ENCODE results near the gene MT1G. TPM values are rescaled to one million over a fixed set of nuclear protein-coding genes. Genes with fewer than 3 reads are reported as not detected.

The MT1G gene
- total and polyA plus RNA-seq, 9 of the 15 experiments (the other 6 are each of a cell fraction or from before 2014, with no cell fraction given), result 0.28 to 1.7 (median 0.69) TPM; not detected in 4

DNA sequence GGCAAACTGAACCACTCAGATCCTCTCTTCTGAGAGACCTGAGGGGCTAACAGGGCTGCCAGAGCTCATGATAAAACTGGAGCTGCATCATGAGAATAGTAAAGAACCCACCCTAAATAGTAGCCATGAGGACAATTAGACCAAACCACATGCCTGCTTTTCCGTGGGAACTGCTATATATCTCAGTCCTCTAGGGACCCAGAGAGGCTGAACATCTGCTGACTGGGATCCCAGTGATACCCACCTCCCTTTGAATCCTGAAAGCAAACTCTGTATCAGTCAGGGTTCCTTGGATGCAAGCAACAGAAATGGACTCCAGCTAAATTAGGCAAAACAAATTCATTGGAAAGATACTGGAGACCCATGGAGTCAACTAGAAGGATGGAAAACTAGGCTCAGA lies 20.9 kb upstream of the MT1G start:
- Histone ChIP-seq H3K9me3 (replicated peaks; ENCODE audit: control insufficient read depth, insufficient read depth, low read depth, low read length) (no peaks in the 10 kb centered on the region), H3K36me3 (ENCODE audit: control insufficient read depth, insufficient read depth, low read length) (no peaks in the 10 kb centered on the region), H3K4me1 (replicated peaks in 1 of 2; ENCODE audit: control insufficient read depth in 2 of 2, insufficient read depth in 2 of 2, low read length in 2 of 2) (no peaks in the 10 kb centered on the region; a peak in 1 of 5 replicates), H3K27ac (ENCODE audit: extremely low read depth, low read depth, low read length) (no peak overlapping the region), H4K20me1 (replicated peaks; ENCODE audit: control insufficient read depth, insufficient read depth, low read length) (no peaks in the 10 kb centered on the region), H3K79me2 (ENCODE audit: control insufficient read depth, insufficient read depth, low read length) (no peaks in the 10 kb centered on the region), H3K9me1 (ENCODE audit: control insufficient read depth, insufficient read depth, low read length) (no peaks in the 10 kb centered on the region), H3K4me2 (ENCODE audit: insufficient read depth, low read length) (no peak overlapping the region), H2AFZ (ENCODE audit: low read depth, low read length) (no peak overlapping the region), H3K27me3 (ENCODE audit: control insufficient read depth in 2 of 2, insufficient read depth in 2 of 2, low read length in 2 of 2) (peaks cover 7 to 36% of the 10 kb centered on the region in 2 experiments; a peak in 4 of 5 replicates), H3K9ac (ENCODE audit: insufficient read depth in 1 of 2, low read depth in 2 of 2, low read length in 2 of 2) (no peak overlapping the region), H3K4me3 (no peak overlapping the region)
- intact Hi-C loops (cut with micrococcal nuclease) (no loop called here), in situ Hi-C loops (cut with MboI) (no loop called here)
- BruUV-seq (replicated peaks), result no TSS peak
- TF ChIP-seq EP400 (IDR thresholded peaks at IDR 0.05) (no peak), NONO (IDR thresholded peaks at IDR 0.05; ENCODE audit: low read depth in 2 of 2, low read length in 1 of 2) (no peak), RNF2 (IDR thresholded peaks at IDR 0.05) (no peak), CTBP1 (IDR thresholded peaks at IDR 0.05; ENCODE audit: borderline replicate concordance) (no peak), E2F3 (CRISPR knock-in tag; IDR thresholded peaks at IDR 0.05) (no peak), ZNF140 (CRISPR knock-in tag; IDR thresholded peaks at IDR 0.05) (no peak), ZNF224 (CRISPR knock-in tag; IDR thresholded peaks at IDR 0.05) (no peak)
- TF ChIP-seq, protein P1, sequence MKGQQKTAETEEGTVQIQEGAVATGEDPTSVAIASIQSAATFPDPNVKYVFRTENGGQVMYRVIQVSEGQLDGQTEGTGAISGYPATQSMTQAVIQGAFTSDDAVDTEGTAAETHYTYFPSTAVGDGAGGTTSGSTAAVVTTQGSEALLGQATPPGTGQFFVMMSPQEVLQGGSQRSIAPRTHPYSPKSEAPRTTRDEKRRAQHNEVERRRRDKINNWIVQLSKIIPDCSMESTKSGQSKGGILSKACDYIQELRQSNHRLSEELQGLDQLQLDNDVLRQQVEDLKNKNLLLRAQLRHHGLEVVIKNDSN (CRISPR knock-in tag; IDR thresholded peaks at IDR 0.05), result no peak
- TF ChIP-seq, protein P2, sequence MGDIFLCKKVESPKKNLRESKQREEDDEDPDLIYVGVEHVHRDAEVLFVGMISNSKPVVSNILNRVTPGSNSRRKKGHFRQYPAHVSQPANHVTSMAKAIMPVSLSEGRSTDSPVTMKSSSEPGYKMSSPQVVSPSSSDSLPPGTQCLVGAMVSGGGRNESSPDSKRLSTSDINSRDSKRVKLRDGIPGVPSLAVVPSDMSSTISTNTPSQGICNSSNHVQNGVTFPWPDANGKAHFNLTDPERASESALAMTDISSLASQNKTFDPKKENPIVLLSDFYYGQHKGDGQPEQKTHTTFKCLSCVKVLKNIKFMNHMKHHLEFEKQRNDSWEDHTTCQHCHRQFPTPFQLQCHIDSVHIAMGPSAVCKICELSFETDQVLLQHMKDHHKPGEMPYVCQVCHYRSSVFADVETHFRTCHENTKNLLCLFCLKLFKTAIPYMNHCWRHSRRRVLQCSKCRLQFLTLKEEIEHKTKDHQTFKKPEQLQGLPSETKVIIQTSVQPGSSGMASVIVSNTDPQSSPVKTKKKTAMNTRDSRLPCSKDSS (IDR thresholded peaks at IDR 0.05; ENCODE audit: low read depth, partially characterized antibody), result no peak
- CTCF ChIA-PET (ENCODE audit: low intra/inter-chr PET ratio), result no interaction called here
- POLR2A ChIA-PET, result no interaction called here
- ATAC-seq, result peak; percentile 46; the same call in 1 of the 3 replicates
- no peak for DNase-seq (ENCODE audit: extremely low read depth in 1 of 4, low spot score in 3 of 4)
- 0% methylated on average over 1 of the region's 1 CpG for WGBS (ENCODE audit: insufficient coverage, low coverage, missing lambda C conversion rate)
- FAIRE-seq, result no peak

All from K562 (cell line).